ENCODE measurements around the gene ITGA6.

ITGA6 gene

DNA sequence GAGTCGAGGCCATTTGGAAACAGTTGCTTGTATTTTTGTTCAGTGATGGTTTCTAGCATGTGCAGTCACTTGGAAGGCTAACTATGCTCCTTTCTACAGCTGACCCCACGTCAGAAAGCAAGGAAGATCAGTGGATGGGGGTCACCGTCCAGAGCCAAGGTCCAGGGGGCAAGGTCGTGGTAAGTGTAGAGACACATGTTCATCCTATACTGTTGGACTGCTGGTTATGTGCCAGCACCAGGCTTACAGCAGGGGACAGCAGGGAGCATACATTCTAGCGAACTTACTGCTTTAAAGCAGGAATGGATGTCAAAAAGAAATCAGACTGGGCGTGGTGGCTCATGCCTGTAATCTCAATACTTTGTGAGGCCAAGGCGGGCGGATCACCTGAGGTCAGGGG is 40.0 kb downstream of the ITGA6 start:
- peak; percentile 4 for DNase-seq

GRCh38 chr2:172470958-172471922 is 43.9 kb downstream of the ITGA6 start:
- no peak for DNase-seq

- DNase-seq = no peak
These were observed 45.2 kb downstream of the ITGA6 start for GRCh38 chr2:172472446-172473033.

- DNase-seq = no peak
These were observed 45.8 kb downstream of the ITGA6 start for GRCh38 chr2:172473167-172473566.

DNA sequence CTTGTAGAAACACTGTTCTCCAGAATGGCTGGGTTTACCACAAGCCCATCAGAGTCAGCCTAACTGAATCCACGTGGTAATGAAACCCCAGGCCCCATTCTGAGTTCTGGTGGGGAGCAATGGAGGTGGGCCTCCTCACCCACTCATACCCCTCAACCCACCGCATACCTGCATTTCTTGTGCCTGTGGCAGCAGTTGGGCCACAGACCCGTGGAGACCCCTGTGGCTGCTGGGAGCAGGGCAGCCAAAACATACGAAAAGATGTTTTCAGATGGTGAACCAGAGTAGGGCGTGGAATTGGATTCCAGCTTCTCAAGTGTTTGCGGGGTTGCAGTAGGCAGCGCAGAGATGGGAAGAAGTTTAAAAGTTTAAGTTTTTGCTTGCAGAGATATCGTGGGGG is 51.0 kb downstream of the ITGA6 start:
- DNase-seq = no peak

GRCh38 chr2:172480301-172481218 is 53.2 kb downstream of the ITGA6 start:
- no peak for DNase-seq

- DNase-seq = no peak
These were observed 54.3 kb downstream of the ITGA6 start for GRCh38 chr2:172481507-172482262.

DNA sequence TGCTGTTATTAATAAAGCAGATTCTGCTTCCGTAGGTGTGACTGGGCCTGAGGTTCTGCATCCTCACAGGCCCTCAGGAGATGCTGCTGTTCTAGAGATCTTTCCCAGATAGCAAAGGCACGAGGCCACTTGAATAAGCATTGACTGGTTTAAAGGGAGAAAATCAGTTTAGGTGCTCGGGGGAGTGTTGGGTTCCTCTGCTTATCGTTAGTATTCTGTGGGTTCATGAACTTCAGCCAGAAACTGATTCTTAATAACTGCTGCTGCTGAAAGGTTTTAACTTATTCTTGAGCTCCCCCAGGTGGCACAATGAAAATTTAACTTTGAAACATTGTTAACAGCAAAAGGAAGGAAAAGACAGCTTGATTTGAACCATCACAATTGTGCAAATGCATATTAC is 56.9 kb downstream of the ITGA6 start:
- peak; percentile 46 for DNase-seq

- no peak for DNase-seq
These were observed 57.3 kb downstream of the ITGA6 start for GRCh38 chr2:172484706-172485105.

DNA sequence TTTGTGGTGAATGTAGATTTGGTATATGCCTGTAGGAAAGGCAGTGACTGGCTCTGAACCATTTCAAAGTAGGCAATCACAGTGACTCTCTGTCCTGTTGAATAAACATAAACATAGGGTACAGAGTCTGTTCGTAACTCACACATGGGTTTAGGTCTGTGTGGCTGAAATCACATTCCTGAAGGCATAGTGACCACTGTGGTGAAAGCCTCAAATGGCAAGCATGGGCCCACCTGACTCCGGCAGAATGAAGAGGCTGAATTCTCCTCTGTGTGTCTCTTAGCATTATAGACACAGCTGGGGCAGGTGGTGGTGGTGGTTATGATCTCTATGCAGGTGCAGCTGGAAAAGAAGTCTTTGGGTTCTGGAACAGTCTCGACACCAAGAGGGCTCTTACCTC is 61.2 kb downstream of the ITGA6 start:
- no peak for DNase-seq

- no peak for DNase-seq
These were observed 62.3 kb downstream of the ITGA6 start for GRCh38 chr2:172489681-172490080.

- DNase-seq = no peak
These were observed 68.8 kb downstream of the ITGA6 start for GRCh38 chr2:172496160-172496608.

DNA sequence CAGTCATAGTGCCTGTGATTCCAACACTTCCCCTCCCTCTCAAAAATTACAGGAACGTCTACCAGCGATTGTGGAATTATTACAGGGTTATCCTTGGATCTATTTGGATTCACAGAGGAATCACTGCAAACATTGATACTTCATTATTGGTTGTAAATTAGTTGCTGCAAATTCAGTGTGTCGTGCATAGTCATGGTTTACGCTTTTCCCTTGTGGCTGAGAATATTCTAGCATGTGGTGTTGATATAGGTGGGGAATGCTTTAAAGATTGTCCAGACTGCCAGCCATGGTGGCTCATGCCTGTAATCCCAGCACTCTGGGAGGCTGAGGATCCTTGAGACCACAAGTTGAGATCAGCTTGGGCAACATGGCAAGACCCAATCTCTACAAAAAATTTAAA is 79.8 kb downstream of the ITGA6 start:
- DNase-seq = no peak

DNA sequence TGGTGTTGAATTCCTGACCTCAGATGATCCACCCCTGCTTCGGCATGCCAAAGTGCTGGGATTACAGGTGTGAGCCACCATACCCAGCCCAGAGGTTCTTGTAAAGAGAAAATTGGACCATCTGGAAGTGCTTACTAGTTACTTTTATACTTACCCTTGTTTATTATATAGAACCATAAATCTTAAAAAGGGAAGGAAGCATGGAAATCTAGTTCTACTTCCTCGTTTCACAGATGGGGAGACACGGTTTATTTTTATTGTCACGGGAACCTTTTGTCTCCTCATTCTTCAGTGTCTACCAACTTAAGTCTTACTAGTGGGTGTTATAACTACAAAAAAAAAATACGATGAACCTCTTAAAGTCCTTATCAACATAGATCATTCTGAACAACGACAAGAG is 82.7 kb downstream of the ITGA6 start:
- DNase-seq = no peak

- DNase-seq = no peak
These were observed 83.2 kb downstream of the ITGA6 start for GRCh38 chr2:172510548-172510947.

DNA sequence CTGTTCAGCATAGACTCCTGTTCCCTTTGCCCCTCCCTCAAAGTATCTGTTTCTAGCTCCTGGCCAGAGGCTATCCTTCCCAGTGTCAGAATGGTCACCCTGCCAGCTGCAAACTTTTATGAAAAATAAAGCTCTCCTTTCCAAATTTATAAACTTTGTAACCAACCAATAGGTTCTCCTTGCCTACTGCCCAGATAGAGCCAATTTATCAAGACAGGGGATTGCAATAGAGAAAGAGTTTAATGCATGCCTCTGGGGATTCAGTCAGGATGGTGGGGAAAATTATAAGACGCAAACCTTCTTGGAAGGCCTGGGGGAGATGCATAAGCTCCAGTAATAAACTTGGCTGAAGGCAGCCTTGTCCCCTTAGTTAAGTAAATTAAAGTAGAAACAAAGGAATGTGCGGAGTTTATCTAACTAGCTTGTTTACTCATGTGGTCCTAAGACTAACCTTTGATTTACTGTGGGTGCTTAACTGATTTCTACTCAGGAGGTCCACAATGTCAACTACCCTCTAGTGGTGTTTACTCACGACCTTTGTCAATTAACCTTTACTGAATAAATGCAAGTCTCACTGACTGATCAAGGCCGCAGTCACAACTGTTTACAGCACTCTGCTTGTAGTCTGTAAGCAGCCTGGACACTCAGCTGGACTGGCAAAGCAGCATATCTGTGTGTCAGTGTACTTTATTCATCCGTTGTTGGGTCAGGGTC is 85.6 kb downstream of the ITGA6 start:
- DNase-seq = no peak

GRCh38 chr2:172513524-172513900 is 86.1 kb downstream of the ITGA6 start:
- no peak for DNase-seq

DNA sequence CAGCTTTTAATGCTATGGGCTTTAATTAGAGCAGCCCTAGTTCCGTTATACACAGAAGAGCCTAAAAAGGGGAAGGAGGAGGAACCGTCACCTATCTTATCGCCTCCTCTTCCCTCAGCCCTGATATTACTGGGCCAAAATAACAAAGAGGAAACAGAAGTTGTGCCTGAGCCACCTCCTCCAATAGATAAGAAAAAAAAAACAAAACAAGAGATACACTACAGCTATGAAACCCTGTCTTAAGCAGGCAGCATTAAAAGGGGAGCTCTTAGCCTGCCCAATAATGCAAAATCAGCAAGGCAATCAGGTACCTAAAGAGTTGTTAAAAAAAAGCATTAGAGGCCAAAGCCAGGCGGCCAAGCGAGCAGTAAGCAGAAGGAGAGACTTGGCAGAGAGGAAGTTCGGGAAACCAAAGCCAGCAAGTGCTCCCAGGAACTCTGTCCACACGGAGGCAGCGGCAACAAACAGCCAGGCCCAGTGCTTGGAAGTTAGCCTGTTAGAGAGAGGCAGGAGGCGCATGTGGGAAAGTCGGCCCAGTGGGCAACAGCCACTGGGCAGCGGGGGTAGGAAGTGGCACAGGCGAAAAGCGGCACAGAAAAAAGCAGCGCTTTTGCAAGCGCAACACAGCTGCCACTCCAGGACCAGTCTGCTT is 86.7 kb downstream of the ITGA6 start:
- peak; percentile 88 for DNase-seq

GRCh38 chr2:172516299-172516698 is 88.9 kb downstream of the ITGA6 start:
- DNase-seq = peak; percentile 14

- no peak for DNase-seq
These were observed 91.6 kb downstream of the ITGA6 start for GRCh38 chr2:172518995-172519394.

DNA sequence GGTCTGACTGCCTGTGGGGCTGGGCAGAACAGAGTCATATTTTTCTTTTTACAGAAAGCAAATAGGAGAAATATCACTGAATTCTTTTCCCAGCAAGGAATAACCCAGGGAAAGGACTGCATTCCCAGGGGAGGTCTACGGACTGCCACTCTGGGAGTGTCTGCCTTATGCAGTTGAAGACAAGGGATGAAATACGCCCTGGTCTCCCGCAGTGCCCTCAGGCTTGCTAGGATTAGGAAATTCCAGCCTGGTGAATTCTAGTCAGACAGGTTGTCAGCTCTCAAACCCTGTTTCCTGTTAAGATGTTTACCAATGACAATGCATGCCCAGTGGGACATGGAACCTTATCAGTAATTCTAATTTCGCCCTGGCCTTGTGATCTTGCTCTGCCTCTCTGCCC is 98.2 kb downstream of the ITGA6 start:
- DNase-seq = no peak
